Measurements from ENCODE around the gene GDE1. TPM values are rescaled to one million over a fixed set of nuclear protein-coding genes. Genes with fewer than 3 reads are reported as not detected.
"Not testable (repeated sequence)": the region's sequence is repeated elsewhere in the genome, so short reads cannot be mapped to it uniquely, and the experiment has no call there.

The GDE1 gene
- total and polyA plus RNA-seq, 9 of the 15 experiments (the other 6 are each of a cell fraction or from before 2014, with no cell fraction given), result 18.8 to 40.5 (median 22.3) TPM

GRCh38 chr16:19548144-19548543 is 26.2 kb upstream of the GDE1 start:
- ChIA-PET CTCF (ENCODE audit: low intra/inter-chr PET ratio) (no interaction called here), POLR2A (interaction anchor here (1.1 to 1.8 kb wide), 2 partner anchors 10 to 24 kb away, joined by 3 to 6 read pairs; partner anchors contain the start of gene CCP110)
- TF ChIP-seq HCFC1 (IDR thresholded peaks at IDR 0.05; ENCODE audit: low read depth, low read length), result no peak
- TF ChIP-seq GTF2F1 (IDR thresholded peaks at IDR 0.05; ENCODE audit: low read depth, low read length), result no peak
- TF ChIP-seq ZKSCAN3 (CRISPR knock-in tag; IDR thresholded peaks at IDR 0.05), result no peak
- TF ChIP-seq ZSCAN32 (CRISPR knock-in tag; IDR thresholded peaks at IDR 0.05), result no peak
- TF ChIP-seq HMG20B (CRISPR knock-in tag; IDR thresholded peaks at IDR 0.05), result no peak
- TF ChIP-seq PURB (CRISPR knock-in tag; IDR thresholded peaks at IDR 0.05; ENCODE audit: low read depth), result no peak
- TF ChIP-seq HDAC8 (tag; IDR thresholded peaks at IDR 0.05), result no peak
- TF ChIP-seq BCLAF1 (IDR thresholded peaks at IDR 0.05; ENCODE audit: borderline replicate concordance in 1 of 2, control insufficient read depth in 1 of 2, low read depth in 2 of 2, low read length in 1 of 2), result no peak
- no peak for TF ChIP-seq RHOXF2B (CRISPR knock-in tag; conservative IDR thresholded peaks at IDR 0.05)
- no peak for TF ChIP-seq HNRNPL (IDR thresholded peaks at IDR 0.05; ENCODE audit: low read depth, low read length)
- TF ChIP-seq RBM17 (IDR thresholded peaks at IDR 0.05; ENCODE audit: borderline replicate concordance, low read depth, low read length), result no peak
- no peak for TF ChIP-seq KDM4B (IDR thresholded peaks at IDR 0.05; ENCODE audit: borderline replicate concordance in 2 of 2, low read depth in 1 of 2)
- TF ChIP-seq HSF4 (CRISPR knock-in tag; IDR thresholded peaks at IDR 0.05; ENCODE audit: borderline replicate concordance), result no peak
- no peak for TF ChIP-seq TSC22D4 (tag; IDR thresholded peaks at IDR 0.05)
- WGBS (ENCODE audit: insufficient coverage, low coverage, missing lambda C conversion rate), result 90% methylated on average over 3 of the region's 3 CpGs
- Histone ChIP-seq H3K27ac (ENCODE audit: extremely low read depth, low read depth, low read length) (no peak overlapping the region), H3K4me2 (ENCODE audit: insufficient read depth, low read length) (no peak overlapping the region), H3K9me1 (ENCODE audit: control insufficient read depth, insufficient read depth, low read length) (no peaks in the 10 kb centered on the region), H3K4me3 (no peak overlapping the region), H3K36me3 (ENCODE audit: control insufficient read depth, insufficient read depth, low read length) (peaks cover 62% of the 10 kb centered on the region; the same call in 2 of the 3 replicates), H4K20me1 (replicated peaks; ENCODE audit: control insufficient read depth, insufficient read depth, low read length) (no peaks in the 10 kb centered on the region), H3K9me3 (replicated peaks; ENCODE audit: control insufficient read depth, insufficient read depth, low read depth, low read length) (no peaks in the 10 kb centered on the region), H2AFZ (ENCODE audit: low read depth, low read length) (no peak overlapping the region), H3K27me3 (ENCODE audit: control insufficient read depth in 2 of 2, insufficient read depth in 2 of 2, low read length in 2 of 2) (no peaks in the 10 kb centered on the region), H3K9ac (ENCODE audit: insufficient read depth in 1 of 2, low read depth in 2 of 2, low read length in 2 of 2) (no peak overlapping the region), H3K4me1 (replicated peaks in 1 of 2; ENCODE audit: control insufficient read depth in 2 of 2, insufficient read depth in 2 of 2, low read length in 2 of 2) (no peaks in the 10 kb centered on the region), H3K79me2 (ENCODE audit: control insufficient read depth, insufficient read depth, low read length) (no peaks in the 10 kb centered on the region)
- BruUV-seq (replicated peaks), result no TSS peak
- no peak for FAIRE-seq
- no peak for DNase-seq (ENCODE audit: extremely low read depth in 1 of 4, low spot score in 3 of 4)
- ATAC-seq, result no peak
- intact Hi-C loops (cut with micrococcal nuclease) (no loop called here), in situ Hi-C loops (cut with MboI) (no loop called here)

GRCh38 chr16:19543278-19543996 is 21.5 kb upstream of the GDE1 start:
- H3K4me1 ChIP-seq (replicated peaks in 1 of 2; ENCODE audit: control insufficient read depth in 2 of 2, insufficient read depth in 2 of 2, low read length in 2 of 2); in situ Hi-C loops (cut with MboI); H3K9me3 ChIP-seq (replicated peaks; ENCODE audit: control insufficient read depth, insufficient read depth, low read depth, low read length); H3K9ac ChIP-seq (ENCODE audit: insufficient read depth in 1 of 2, low read depth in 2 of 2, low read length in 2 of 2); ATAC-seq; H4K20me1 ChIP-seq (replicated peaks; ENCODE audit: control insufficient read depth, insufficient read depth, low read length); BruUV-seq (replicated peaks); H3K9me1 ChIP-seq (ENCODE audit: control insufficient read depth, insufficient read depth, low read length); CTCF ChIA-PET (ENCODE audit: low intra/inter-chr PET ratio); H3K27me3 ChIP-seq (ENCODE audit: control insufficient read depth in 2 of 2, insufficient read depth in 2 of 2, low read length in 2 of 2); FAIRE-seq; H2AFZ ChIP-seq (ENCODE audit: low read depth, low read length); H3K27ac ChIP-seq (ENCODE audit: extremely low read depth, low read depth, low read length); intact Hi-C loops (cut with micrococcal nuclease); H3K4me2 ChIP-seq (ENCODE audit: insufficient read depth, low read length); DNase-seq (ENCODE audit: extremely low read depth in 1 of 4, low spot score in 3 of 4); H3K79me2 ChIP-seq (ENCODE audit: control insufficient read depth, insufficient read depth, low read length); H3K4me3 ChIP-seq: not testable (repeated sequence)
- POLR2A ChIA-PET, result interaction anchor here (0.6 to 2.5 kb wide), 4 partner anchors 11 to 19 kb away, joined by 3 to 7 read pairs (median 4); partner anchors contain the start of genes CCP110 and VPS35L
- 84% methylated on average over 10 of the region's 10 CpGs for WGBS (ENCODE audit: insufficient coverage, low coverage, missing lambda C conversion rate)
- H3K36me3 ChIP-seq (ENCODE audit: control insufficient read depth, insufficient read depth, low read length), result peaks cover 69% of the 10 kb centered on the region; the same call in 2 of the 3 replicates
